Prostate gland (tissue), 2 donors: Measurements from ENCODE around the gene FCRLB. TPM values are rescaled to one million over a fixed set of nuclear protein-coding genes. Genes with fewer than 3 reads are reported as not detected.

Experiments used
- DNase-seq: peaks from one replicate; pipeline ENCODE4 v3.0.0-alpha.2; 2019; ENCODE audit warnings: low spot score
- H3K27ac ChIP-seq, 2 donors: fragments of 200-600 bp; sonication (generic); 2 replicates each; pipeline ENCODE4 v1.5.1; 2017 to 2019
- H3K27me3 ChIP-seq: fragments of 200-600 bp; sonication (generic); replicated peaks from 2 replicates; pipeline ENCODE4 v1.5.1; 2019; ENCODE audit not compliant: insufficient read depth
- H3K36me3 ChIP-seq, 2 donors: fragments of 200-600 bp; sonication (generic); 1 replicate in 1 of 2; 2 replicates in 1 of 2; pipeline versions ENCODE4 v1.5.1 to v1.8.1; 2017 to 2019
- H3K4me1 ChIP-seq: fragments of 200-600 bp; sonication (generic); replicated peaks from 2 replicates; pipeline ENCODE4 v1.5.1; 2019
- H3K4me3 ChIP-seq, 2 donors: fragments of 200-600 bp; sonication (generic); 2 replicates each; pipeline ENCODE4 v1.5.1; 2017 to 2019
- H3K9me3 ChIP-seq: fragments of 200-600 bp; sonication (generic); 2 replicates; pipeline ENCODE4 v1.5.1; 2017
- POLR2A ChIP-seq: fragments of 450-650 bp; IDR thresholded peaks from one replicate; pipeline ENCODE4 v1.6.1; 2016; ENCODE audit warnings: antibody characterized with exemption, mild to moderate bottlenecking
- POLR2AphosphoS5 ChIP-seq: sonication (generic); formaldehyde crosslinking; IDR thresholded peaks from one replicate; pipeline ENCODE4 v1.6.1; 2017; ENCODE audit warnings: antibody characterized with exemption
- WGBS: methylation state at CpG from one replicate; pipeline ENCODE4 v1.1.5; 2018; 5-methylcytosine and 5-hydroxymethylcytosine counted together
- intact Hi-C: fragments of 100-400 bp; cut with DNase I; formaldehyde crosslinking; loops from one replicate; pipeline ENCODE4 v1.14.2; 2022
- total RNA-seq, 2 donors: library from RNA; depleted of rRNA; stranded (reverse); fragments of >200 nt; gene quantifications; one replicate each; pipeline ENCODE4 v1.1.0, GENCODE V29; 2016
- TF ChIP-seq, protein P1 (sequence below), 4 experiments: fragments of 200-600 bp in 2 of 4; fragments of 450-650 bp in 2 of 4; sonication (generic) in 2 of 4; IDR thresholded peaks; 1 replicate in 3 of 4; 2 replicates in 1 of 4; pipeline ENCODE4 v1.5.1; 2016 to 2019; ENCODE audit warnings: antibody characterized with exemption in 4 of 4, mild to moderate bottlenecking in 2 of 4, moderate library complexity in 2 of 4

The FCRLB gene
- total RNA-seq, 2 donors from 2014 or later = 0.36 to 2.3 TPM

DNA sequence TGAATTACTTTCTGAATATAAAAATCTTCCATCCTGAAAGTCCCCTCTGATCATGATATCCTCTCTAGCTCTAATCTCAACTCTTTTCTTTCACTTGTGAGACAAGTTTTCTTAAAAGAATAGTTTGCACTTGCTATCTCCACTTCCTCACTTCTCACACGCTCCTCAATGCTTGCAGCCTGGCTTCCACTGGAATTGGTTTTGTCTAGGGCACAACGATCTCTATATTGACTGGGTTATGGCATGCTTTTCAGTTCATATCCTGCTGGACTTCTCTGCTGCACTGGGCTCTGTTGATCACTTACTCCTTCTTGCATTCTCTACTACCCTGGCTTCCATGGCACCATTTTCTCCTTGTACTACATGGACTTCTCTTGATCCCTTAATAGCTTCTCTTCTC lies 13.8 kb upstream of the FCRLB start:
- Histone ChIP-seq H3K4me3 (no peak overlapping the region), H3K27ac (no peak overlapping the region), H3K9me3 (no peaks in the 10 kb centered on the region), H3K36me3 (no peaks in the 10 kb centered on the region), H3K27me3 (no peaks in the 10 kb centered on the region), H3K4me1 (no peaks in the 10 kb centered on the region)
- no peak for DNase-seq
- intact Hi-C loops = no loop called here
- WGBS = 94% methylated on average over 2 of the region's 2 CpGs
- TF ChIP-seq POLR2AphosphoS5 = no peak
- TF ChIP-seq, protein P1, sequence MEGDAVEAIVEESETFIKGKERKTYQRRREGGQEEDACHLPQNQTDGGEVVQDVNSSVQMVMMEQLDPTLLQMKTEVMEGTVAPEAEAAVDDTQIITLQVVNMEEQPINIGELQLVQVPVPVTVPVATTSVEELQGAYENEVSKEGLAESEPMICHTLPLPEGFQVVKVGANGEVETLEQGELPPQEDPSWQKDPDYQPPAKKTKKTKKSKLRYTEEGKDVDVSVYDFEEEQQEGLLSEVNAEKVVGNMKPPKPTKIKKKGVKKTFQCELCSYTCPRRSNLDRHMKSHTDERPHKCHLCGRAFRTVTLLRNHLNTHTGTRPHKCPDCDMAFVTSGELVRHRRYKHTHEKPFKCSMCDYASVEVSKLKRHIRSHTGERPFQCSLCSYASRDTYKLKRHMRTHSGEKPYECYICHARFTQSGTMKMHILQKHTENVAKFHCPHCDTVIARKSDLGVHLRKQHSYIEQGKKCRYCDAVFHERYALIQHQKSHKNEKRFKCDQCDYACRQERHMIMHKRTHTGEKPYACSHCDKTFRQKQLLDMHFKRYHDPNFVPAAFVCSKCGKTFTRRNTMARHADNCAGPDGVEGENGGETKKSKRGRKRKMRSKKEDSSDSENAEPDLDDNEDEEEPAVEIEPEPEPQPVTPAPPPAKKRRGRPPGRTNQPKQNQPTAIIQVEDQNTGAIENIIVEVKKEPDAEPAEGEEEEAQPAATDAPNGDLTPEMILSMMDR (IDR thresholded peaks at IDR 0.05) = no peak
- no peak for TF ChIP-seq POLR2A

- no peak for TF ChIP-seq POLR2A
- TF ChIP-seq, protein P1 (IDR thresholded peaks at IDR 0.05) = no peak
- no peak for TF ChIP-seq POLR2AphosphoS5
- no peak overlapping the region for H3K4me3 ChIP-seq
- WGBS = 62% methylated on average over 4 of the region's 4 CpGs
Measured at GRCh38 chr1:161709373-161709772, 12.0 kb upstream of the FCRLB start.

GRCh38 chr1:161710560-161710959 lies 10.8 kb upstream of the FCRLB start:
- WGBS = 84% methylated on average over 4 of the region's 4 CpGs
- H3K27me3 ChIP-seq = no peaks in the 10 kb centered on the region
- TF ChIP-seq POLR2A (no peak), POLR2AphosphoS5 (no peak)
- TF ChIP-seq, protein P1 (IDR thresholded peaks at IDR 0.05) = no peak
- H3K36me3 ChIP-seq = no peaks in the 10 kb centered on the region
- no peaks in the 10 kb centered on the region for H3K4me1 ChIP-seq
- no peak overlapping the region for H3K4me3 ChIP-seq
- no peaks in the 10 kb centered on the region for H3K9me3 ChIP-seq
- intact Hi-C loops = no loop called here
- DNase-seq = no peak
- no peak overlapping the region for H3K27ac ChIP-seq

More at GRCh38 chr1:161709373-161709772, 12.0 kb upstream of the FCRLB start:
- Histone ChIP-seq H3K27me3 (no peaks in the 10 kb centered on the region), H3K9me3 (no peaks in the 10 kb centered on the region), H3K36me3 (no peaks in the 10 kb centered on the region), H3K27ac (no peak overlapping the region), H3K4me1 (no peaks in the 10 kb centered on the region)
- no peak for DNase-seq
- intact Hi-C loops = no loop called here

GRCh38 chr1:161718559-161719324 lies 2.6 kb upstream of the FCRLB start:
- no peak for TF ChIP-seq POLR2AphosphoS5
- TF ChIP-seq POLR2A = no peak
- TF ChIP-seq, protein P1 (IDR thresholded peaks at IDR 0.05) = no peak
- Histone ChIP-seq H3K9me3 (no peaks in the 10 kb centered on the region), H3K27me3 (no peaks in the 10 kb centered on the region), H3K36me3 (no peaks in the 10 kb centered on the region), H3K27ac (no peak overlapping the region), H3K4me1 (no peaks in the 10 kb centered on the region), H3K4me3 (no peak overlapping the region)
- intact Hi-C loops = no loop called here
- WGBS = 70% methylated on average over 8 of the region's 8 CpGs
- no peak for DNase-seq

DNA sequence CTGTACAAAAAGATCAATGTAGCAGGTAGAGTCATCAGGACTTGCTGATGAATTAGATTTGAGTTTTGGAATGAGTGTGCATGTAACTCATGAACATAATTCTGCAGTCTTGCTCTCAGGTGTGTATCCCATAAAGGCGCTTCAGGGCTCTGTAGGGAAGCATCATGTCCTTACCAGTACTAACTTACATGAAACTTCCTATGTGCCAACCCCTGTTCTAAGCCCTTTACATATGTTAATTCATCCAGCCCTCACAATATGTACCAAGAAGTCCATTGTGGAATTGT lies 2.1 kb upstream of the FCRLB start:
- no peaks in the 10 kb centered on the region for H3K36me3 ChIP-seq
- H3K27ac ChIP-seq = no peak overlapping the region
- no peaks in the 10 kb centered on the region for H3K27me3 ChIP-seq
- intact Hi-C loops = no loop called here
- no peak for DNase-seq
- no peaks in the 10 kb centered on the region for H3K4me1 ChIP-seq
- 95% methylated on average over 1 of the region's 1 CpG for WGBS
- TF ChIP-seq, protein P1 (IDR thresholded peaks at IDR 0.05) = no peak
- TF ChIP-seq POLR2AphosphoS5 (no peak), POLR2A (no peak)
- no peak overlapping the region for H3K4me3 ChIP-seq
- H3K9me3 ChIP-seq = no peaks in the 10 kb centered on the region
